Testis (tissue), 2 donors: ENCODE results near the gene AGAP1.

Experiments
- POLR2A ChIP-seq: fragments of 450-650 bp; IDR thresholded peaks from one replicate; pipeline ENCODE4 v1.6.1; 2017; ENCODE audit warnings: antibody characterized with exemption, mild to moderate bottlenecking, moderate library complexity
- TF ChIP-seq, protein P1 (sequence below), 3 experiments: fragments of 450-650 bp in 2 of 3; fragments of 200-600 bp in 1 of 3; sonication (generic) in 1 of 3; IDR thresholded peaks; one replicate each; pipeline ENCODE4 v1.5.1; 2016 to 2019; ENCODE audit warnings: antibody characterized with exemption in 3 of 3, mild to moderate bottlenecking in 2 of 3, moderate library complexity in 1 of 3

GRCh38 chr2:235672720-235673119 is 178.9 kb downstream of the AGAP1 start:
- TF ChIP-seq, protein P1, sequence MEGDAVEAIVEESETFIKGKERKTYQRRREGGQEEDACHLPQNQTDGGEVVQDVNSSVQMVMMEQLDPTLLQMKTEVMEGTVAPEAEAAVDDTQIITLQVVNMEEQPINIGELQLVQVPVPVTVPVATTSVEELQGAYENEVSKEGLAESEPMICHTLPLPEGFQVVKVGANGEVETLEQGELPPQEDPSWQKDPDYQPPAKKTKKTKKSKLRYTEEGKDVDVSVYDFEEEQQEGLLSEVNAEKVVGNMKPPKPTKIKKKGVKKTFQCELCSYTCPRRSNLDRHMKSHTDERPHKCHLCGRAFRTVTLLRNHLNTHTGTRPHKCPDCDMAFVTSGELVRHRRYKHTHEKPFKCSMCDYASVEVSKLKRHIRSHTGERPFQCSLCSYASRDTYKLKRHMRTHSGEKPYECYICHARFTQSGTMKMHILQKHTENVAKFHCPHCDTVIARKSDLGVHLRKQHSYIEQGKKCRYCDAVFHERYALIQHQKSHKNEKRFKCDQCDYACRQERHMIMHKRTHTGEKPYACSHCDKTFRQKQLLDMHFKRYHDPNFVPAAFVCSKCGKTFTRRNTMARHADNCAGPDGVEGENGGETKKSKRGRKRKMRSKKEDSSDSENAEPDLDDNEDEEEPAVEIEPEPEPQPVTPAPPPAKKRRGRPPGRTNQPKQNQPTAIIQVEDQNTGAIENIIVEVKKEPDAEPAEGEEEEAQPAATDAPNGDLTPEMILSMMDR (IDR thresholded peaks at IDR 0.05) = no peak
- TF ChIP-seq POLR2A = no peak
